ENCODE results near the gene WDR59.

- TF ChIP-seq CTCF (IDR thresholded peaks at IDR 0.05) (no peak), EP300 (IDR thresholded peaks at IDR 0.05; ENCODE audit: low read depth) (no peak), POLR2A (IDR thresholded peaks at IDR 0.05) (no peak), POLR2AphosphoS5 (IDR thresholded peaks at IDR 0.05) (no peak)
Observed at GRCh38 chr16:74836111-74836671, 148.7 kb downstream of the WDR59 start.

All from transverse colon (tissue), 4 donors.